HPDE6-E6E7 (cell line): Measurements from ENCODE around the gene UXS1.

Experiments
- DNase-seq: peaks from one replicate; pipeline ENCODE4 v3.0.0; 2011; ENCODE audit warnings: missing footprints; ENCODE audit errors: extremely low spot score

The UXS1 gene

DNA sequence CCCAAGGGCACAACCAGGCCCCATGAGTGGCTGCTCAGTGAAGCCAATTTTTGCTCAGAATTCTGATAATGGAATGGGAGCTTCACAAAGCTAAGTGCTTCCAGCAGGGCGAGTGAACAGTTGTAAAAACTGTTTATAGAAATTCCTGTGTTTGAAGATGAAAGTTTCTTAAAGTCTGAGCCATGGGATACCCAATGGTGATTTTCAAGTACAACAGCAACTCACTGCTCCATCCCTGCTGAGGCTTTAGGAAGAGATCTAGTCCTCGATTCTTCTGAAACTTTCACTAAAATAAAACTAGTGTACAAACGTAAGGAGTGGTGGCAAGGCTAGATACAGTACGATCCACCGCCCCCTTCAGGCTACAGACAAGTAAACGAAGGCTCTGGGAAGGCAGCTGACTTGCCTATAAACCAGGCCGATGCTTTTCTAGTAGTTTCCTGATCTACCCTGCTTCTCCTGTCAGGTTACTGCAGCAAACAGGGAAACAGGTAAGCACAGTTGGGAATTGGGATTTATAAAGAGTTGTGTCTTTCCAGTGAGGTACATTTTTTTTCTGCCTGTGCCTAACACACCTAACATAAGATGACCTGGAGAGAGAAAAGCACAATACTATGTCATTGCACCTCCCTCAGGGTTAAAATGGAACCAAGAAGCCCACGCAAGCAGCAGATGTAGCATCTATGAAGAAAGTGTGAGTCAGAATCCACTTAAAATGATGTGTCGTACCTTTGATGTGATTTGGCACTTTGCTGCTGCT lies 108.7 kb downstream of the UXS1 start:
- no peak for DNase-seq

DNA sequence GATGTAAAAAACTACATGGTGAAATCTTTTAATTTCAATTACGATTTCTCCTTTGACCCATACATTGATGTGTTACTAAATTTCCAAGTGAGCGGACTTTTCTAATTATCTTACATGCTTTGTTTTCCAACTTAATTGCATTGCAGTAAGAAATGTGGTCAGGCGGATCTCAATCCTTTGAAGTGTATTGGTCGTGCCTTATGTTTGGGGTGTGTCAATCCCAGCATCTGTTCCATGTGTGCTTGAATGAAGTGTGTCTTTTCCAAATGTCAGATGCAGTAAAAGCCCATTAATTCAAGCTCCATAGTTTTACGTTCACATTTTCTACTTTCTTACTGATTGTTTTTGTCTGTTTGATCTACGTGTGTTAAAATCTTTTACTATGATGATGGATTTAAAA lies 113.1 kb downstream of the UXS1 start:
- DNase-seq = no peak

- no peak for DNase-seq
Measured at GRCh38 chr2:106078096-106078495, 116.0 kb downstream of the UXS1 start.

DNA sequence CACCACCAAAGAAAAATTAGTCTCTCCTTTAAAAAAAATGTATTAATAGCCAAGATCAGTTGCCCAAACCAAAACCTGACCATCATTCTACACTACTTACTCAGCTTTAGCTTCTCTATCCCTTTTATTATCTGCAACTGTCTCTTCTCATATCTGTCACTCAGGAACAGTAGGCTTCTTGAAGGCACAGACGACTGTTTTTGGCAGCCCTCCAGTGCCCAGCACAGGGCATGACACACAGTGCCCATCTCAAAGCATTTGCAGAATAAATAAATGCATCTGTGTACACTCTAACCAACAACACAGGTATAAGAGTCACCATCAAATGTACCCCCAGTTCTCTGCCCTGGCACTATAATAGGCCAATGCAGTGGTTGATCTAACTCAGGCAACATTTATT lies 117.2 kb downstream of the UXS1 start:
- no peak for DNase-seq

GRCh38 chr2:106075048-106075447 lies 119.1 kb downstream of the UXS1 start:
- DNase-seq = no peak

- no peak for DNase-seq
Measured at GRCh38 chr2:106073678-106074406, 120.3 kb downstream of the UXS1 start.

- DNase-seq = no peak
Measured at GRCh38 chr2:106070181-106070580, 123.9 kb downstream of the UXS1 start.

- DNase-seq = no peak
Measured at GRCh38 chr2:106068451-106068850, 125.7 kb downstream of the UXS1 start.

DNA sequence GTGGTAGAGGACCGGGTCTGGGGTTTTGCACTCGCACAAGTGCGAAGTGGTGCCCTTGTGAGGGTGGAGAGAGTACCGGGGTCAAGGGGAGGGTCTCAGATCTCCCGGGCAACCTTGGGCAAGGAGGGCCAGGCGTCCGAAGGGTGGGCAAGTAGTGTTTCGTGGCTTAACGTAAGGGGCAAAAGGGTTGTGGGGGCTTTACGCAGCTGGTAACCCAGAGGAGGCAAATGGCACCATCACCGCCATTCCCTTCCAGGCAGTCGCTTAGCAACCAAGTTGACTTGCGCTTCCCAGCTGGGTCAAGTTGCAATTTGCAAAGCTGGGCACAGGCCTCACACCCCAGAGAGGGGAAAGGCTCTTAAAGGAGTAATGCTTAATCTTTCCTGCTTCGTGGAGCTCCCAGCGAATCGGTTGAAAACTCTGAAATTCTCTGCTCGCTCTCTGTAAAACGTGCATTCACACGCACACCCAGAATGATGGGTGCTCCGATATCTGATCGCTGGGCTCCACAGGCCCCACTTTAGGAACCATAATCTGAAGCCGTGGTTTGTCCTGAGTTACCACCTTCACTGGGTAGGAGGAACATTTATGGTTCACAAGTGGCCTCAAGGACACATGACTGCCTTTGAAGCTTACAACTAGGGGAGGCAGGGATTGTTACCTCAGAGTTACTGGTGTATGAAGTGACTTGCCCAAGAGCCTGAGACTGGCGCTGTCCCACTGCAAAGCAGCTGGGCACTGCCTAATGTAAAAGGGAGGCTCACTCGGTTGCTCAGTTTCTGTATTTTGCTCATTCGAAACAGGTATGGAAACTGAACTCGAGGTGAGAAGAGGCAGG lies 127.9 kb downstream of the UXS1 start:
- no peak for DNase-seq

- no peak for DNase-seq
Measured at GRCh38 chr2:106065268-106065982, 128.7 kb downstream of the UXS1 start.

- DNase-seq = no peak
Measured at GRCh38 chr2:106063181-106063580, 130.9 kb downstream of the UXS1 start.

DNA sequence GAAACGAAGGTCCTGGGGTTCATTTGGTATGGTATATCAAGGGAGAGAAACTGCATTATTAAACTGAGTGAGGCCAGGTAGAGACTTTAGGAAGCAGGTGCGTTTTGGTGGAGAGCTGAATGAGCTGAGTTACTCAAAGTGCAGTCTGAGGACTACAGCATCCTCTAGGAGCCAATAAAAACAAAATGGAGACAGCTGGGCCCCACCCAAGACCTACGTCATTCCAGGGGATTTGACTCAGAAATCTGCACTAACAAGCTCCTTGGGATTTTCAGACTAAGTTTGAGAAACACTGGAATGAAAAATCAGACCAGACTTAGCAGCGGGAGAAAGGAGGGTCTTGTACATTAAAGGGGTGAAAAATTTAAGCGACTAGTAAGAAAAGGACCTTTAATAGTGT lies 131.5 kb downstream of the UXS1 start:
- DNase-seq = no peak

- no peak for DNase-seq
Measured at GRCh38 chr2:106061611-106062349, 132.3 kb downstream of the UXS1 start.

DNA sequence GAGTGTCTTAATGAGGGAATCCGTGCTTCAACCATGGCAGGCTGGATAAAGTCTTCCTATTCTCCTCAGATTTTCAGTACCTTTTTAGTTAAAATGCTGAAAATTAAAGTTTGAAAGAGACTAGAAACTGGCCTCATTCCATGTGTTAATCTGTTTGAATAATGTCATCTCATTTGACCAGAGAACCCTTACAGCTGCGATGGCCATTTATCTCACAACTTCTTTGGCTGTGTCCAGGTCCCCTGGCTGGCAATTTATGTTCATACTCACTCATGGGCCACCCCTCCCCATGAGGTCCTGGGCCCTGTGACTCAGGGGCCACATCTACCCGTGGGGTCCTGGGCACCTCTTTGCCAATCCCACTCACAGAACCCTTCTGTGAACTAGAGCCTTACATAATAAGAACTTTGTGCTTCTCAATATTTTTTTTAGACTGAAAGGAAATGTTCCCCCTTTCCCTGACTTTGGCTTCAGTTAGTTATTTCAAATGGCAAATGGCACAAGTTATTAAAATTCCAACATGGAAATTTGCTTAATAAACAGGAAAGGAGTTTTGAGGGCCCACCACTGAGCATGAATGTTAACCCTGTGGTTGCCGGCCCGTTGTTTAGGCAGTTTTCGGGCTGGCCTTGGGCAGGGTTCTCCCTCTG lies 134.6 kb downstream of the UXS1 start:
- DNase-seq = no peak

DNA sequence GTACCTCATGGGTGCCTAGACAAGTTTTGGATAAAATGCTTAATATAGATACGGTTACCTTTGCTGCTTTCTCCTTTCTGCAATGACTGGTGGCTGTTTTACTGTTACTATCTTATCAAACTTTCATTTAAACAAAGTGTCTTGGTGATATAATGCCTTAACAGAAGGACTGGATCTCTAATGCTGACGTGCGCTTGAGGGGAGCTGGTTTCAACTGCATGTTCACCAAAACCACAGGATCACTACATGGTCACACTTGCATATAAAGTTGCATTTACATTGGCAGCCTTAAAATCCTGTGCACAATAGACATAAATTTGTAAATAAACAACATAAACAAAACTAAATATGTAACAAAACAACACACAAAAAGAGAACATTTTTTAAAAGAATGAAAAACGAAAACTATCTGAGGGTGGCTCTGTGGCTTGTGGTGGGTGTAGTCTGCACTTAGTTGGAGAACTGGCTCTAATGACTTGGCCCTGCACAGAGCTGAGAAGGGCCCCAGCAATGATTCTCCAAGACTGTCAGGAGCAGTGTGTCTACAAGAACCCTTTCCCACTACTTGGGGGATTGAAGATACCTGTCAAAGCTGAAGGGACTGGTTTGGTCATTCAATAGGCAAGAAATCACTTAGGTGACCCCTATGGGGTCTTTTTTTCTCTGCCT lies 135.5 kb downstream of the UXS1 start:
- no peak for DNase-seq

GRCh38 chr2:106057206-106057605 lies 136.9 kb downstream of the UXS1 start:
- no peak for DNase-seq

GRCh38 chr2:106054880-106055655 lies 139.0 kb downstream of the UXS1 start:
- DNase-seq = no peak

DNA sequence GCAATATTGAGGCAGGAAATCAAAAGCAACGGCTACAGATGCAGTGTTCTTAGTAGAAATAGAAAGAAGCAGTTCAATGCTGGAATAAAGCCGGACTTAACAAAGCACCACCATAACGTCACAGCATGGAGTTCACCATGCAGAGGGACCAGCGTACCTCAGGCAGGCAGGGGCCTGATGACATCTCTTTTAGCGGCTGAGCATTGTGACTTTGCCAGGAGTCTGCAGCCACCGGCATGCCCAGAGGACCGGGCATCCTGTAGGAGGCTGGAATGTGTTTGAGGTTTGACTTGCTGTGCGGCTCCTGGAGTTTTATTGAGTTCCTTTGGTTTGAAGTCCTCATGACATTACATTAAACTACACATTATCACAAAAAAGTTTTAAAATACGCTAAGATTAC lies 139.8 kb downstream of the UXS1 start:
- DNase-seq = no peak

GRCh38 chr2:106053581-106053980 lies 140.5 kb downstream of the UXS1 start:
- DNase-seq = no peak
